Left renal pelvis (tissue), 4 donors: ENCODE measurements around the gene CDH22. TPM values are rescaled to one million over a fixed set of nuclear protein-coding genes. Genes with fewer than 3 reads are reported as not detected.

ENCODE experiments used
- DNase-seq, 4 donors: peaks; one replicate each; pipeline ENCODE4 v3.0.0-alpha.2; 2013; ENCODE audit warnings: low read depth in 4 of 4, low spot score in 3 of 4
- polyA plus RNA-seq, 4 donors: library from polyadenylated mRNA; unstranded; fragments of 120-200 nt; gene quantifications; one replicate each; pipeline ENCODE4 v1.2.1, GENCODE V29; 2013; ENCODE audit not compliant: insufficient read length in 4 of 4

CDH22 gene
- polyA plus RNA-seq, 4 donors: 0.09 to 0.70 TPM; not detected in 2

GRCh38 chr20:46324960-46325703 is 16.8 kb upstream of the CDH22 start:
- no peak for DNase-seq

- no peak for DNase-seq
Observed at GRCh38 chr20:46324379-46324778, 16.1 kb upstream of the CDH22 start.

GRCh38 chr20:46323557-46323956 is 15.3 kb upstream of the CDH22 start:
- no peak for DNase-seq

GRCh38 chr20:46322641-46323040 is 14.3 kb upstream of the CDH22 start:
- no peak for DNase-seq

DNA sequence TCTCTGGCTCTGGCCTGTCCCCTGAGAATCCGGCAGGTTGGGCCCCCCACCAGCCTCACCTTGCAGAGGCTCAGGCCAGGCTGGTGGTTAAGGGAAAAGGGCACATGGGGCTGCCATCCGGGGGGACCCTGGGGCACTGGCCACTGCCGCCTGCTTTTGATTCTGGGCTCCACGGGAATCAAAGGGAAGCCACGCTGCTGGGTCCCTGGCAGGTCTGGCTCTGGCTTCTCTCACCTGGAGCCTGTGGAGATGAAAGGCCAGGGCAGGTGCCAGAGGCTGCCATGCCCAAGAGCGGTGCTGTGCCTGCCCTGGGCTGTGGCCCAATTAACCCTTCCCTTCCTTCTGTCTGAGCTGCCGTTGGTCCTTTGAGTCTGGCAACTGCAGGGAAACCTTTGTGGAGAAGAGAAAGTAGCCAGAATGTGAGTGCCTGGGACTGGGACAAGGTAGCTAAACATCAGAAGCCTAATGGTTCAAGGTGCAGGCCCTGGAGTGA is 9.4 kb upstream of the CDH22 start:
- no peak for DNase-seq

DNA sequence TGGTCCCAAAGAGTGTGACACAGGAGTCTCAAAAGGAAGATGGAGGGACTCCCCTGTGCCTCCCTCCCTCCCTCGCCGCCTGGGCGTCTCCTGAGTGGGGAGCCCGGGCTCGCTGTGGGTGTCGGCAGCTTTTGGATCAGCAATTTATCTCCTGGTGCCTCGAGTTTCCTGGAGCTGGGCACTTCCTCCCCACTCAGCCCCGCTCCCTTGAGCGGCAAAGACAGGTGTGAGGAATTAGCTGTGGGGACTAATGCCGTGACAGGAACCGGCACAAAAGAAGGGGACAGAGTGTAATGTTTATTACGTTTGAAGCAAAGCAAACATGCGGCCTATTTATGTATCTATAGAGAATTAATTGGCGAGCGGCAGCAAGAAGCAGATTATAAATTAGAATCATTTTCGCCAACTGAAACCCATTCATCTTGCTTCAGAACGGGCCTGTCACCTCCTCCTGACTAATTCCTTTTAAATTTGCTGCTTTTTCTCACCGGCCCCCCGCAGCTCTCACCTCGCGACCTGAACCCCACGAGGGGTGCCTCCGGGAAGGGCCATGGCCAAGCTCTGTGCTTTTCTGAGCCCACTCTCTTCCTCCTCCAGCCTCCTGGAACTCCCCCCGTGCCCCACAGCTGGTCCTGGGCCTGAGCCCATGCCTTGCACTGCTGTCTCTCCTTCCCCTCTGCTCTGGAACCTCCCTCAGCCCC is 8.8 kb upstream of the CDH22 start:
- no peak for DNase-seq

- DNase-seq: no peak
Observed at GRCh38 chr20:46315311-46315710, 7.0 kb upstream of the CDH22 start.

- no peak for DNase-seq
Observed at GRCh38 chr20:46312945-46313861, 4.9 kb upstream of the CDH22 start.

GRCh38 chr20:46312075-46312944 is 4.0 kb upstream of the CDH22 start:
- no peak for DNase-seq

DNA sequence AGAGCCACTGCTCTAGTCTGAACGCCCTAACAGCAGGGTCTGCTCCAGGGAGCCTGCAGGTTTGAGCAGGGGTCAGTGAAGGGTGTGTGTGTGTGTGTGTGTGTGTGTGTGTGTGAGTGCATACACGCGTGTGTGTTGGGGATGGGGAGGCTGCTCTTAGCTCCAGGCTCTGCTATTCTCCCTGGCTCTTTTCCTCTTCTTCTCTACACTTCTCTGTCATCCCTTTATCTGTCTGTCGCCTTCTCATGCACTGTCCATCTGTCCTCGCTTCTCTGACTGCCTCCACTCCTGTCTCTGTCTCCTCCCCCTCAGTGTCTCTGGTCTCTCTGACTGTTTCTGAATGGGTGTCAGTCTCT is 3.4 kb upstream of the CDH22 start:
- no peak for DNase-seq

DNA sequence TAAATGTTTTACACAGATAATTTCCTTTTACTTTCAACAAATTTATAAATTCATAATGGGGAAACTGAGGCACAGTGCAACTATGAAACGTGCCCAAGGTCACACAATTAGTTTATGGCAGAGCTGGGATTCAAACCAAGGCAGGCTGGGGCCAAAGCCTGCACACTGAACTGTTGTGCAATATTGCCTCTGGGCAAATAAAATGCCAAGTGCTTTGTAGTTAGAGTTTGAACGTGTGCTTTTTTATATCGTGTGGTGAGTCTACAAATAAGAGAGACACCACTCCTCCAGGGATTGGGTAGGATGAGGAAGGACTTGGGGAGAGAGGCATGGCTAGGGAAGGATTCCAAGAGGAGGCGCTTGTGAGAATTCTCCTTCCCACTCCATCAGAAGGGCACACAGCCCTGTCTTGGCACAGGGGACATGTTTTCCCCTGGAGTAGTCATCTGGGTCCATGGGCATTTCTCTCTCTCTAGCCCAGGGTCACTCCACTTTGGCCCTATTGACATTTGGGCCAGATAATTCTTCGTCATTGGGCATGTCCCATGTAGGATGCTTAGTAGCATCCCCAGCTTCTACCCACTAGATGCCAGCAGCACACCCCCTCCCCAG is 2.8 kb upstream of the CDH22 start:
- no peak for DNase-seq

GRCh38 chr20:46309945-46310344 is 1.6 kb upstream of the CDH22 start:
- DNase-seq: no peak

DNA sequence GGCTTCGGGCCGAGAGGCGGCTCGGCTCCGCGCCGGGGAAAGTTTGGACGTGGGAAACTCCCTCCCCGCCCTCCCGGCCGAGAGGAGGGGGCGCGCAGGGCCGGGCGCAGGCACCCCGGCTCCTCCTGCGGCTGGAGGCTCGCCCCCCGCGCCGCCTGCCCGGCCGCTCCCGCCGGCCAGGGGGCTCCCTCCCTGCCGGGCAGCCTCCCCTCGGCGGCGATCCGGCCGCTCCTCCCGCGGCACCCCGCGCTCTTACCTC is 370 bp downstream of the CDH22 start:
- no peak for DNase-seq

DNA sequence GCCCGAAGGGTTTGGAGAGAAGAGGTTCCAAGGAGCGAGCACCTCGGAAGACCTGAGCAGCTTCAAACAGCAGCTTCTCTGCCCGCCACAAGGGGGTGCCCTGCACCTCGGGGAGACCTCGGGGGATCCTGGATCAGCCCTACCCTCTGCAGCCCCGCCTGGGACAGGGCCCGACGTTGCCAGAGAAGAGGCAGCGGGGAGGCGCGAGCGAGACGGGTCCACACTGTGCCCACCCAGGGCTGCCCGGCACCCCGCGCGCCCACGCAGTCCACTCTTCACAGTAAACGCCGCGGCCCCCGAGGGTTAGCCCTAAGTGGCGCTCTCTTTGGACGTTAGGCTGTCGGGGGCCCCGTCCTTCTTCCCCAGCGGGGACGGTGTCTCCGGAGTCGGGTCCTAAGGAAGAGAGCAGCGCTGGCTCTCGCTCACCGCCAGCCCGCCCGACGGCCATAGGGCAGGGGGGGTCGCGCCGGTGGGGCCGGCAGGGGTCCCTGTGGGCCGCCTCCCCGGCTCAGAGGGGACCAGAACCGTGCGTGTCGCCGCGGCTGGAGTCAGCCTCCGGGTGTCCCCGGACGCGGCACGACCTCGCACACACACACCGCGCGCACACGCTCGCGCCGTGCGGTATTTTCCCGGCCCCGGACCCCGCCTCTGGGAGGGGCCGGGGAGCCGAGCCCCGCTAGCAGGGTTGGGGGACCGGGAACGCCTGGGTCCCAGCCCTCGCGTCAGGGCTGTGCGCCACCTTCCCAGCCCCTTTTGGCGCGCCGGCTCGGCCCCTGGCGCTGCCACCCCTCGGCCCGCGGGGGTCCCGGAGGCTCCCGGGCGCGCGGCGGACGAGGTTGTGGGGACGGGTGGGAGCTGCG is 929 bp downstream of the CDH22 start:
- no peak for DNase-seq

GRCh38 chr20:46306743-46307138 is 1.6 kb downstream of the CDH22 start:
- no peak for DNase-seq

- DNase-seq: no peak
Observed at GRCh38 chr20:46305973-46306360, 2.3 kb downstream of the CDH22 start.

DNA sequence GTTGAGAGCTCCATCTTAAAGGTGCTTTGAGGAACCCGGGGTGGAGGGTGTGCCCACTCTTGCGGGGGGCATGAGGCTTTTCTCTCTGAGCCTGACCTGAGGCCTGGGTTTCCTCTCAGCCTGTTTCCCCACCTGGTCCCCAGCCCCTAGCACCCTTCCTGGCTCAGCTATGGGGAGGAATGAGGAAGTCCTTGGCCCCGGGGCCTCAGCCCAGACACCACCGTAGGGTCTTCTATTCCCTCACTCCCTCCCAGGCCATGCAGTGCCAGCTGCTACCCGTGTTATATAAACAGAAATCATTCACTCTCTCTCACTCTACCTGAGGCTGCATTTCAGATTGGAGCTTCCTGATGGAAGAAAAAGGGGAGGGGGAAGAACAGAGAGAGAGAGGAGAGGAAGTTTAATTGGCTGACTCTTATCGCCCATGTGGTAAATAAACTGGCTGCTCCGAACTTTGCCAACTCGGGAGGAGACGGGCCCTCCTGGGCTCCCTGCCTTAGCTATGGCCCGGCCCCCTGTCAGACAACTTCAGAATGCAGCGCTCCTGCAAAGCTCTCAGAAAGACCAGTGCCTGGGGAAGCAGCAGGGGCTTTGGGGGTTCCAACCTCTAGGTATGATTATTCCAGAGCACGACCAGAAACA is 2.8 kb downstream of the CDH22 start:
- DNase-seq: no peak

- DNase-seq: no peak
Observed at GRCh38 chr20:46304852-46305251, 3.4 kb downstream of the CDH22 start.

DNA sequence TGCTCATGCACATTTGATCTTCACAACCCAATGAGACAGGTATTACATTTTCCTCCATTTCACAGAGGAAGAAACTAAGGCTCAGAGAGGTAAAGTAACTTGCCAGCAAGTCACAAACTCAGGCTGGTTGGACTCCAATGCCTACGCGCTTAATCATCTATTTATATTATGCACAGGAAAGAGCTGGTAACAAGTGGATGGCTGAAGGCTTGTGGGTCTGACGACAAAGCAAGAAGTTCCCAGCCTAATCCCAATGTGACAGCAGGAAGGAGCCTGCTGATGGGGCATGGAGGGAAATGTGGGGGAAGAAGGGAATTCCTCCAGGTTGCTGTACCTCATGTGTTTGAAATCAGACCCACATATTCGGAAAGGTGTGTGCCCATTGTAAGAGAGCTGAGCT is 3.9 kb downstream of the CDH22 start:
- DNase-seq: no peak
